ENCODE data around the gene MPRIP. TPM values are rescaled to one million over a fixed set of nuclear protein-coding genes. Genes with fewer than 3 reads are reported as not detected.
"Not testable (repeated sequence)": the region's sequence is repeated elsewhere in the genome, so short reads cannot be mapped to it uniquely, and the experiment has no call there.

The MPRIP gene
- total RNA-seq, 2 experiments from 2014 or later: 132 to 135 TPM

DNA sequence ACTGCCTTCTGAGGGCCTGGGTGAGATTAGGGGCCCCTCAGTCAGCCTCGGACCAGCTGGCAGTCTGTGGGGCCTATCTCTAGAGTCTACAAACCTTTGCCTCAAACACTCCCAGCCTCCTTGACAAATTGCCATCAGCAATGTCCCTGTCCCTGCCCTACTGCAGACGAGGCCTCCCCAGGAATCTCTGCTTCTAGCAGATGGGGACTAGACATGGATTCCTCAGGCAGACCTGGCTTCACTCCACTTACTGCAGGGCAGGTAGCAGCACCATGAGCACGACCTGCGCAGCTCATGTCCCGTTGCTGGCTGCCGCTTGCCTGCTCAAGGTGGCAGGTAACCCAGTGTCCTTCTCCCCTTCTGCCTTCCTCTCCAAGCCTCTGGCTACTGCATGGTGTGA, 114.8 kb downstream of the MPRIP start:
- ChIA-PET CTCF (no interaction called here), POLR2A (no interaction called here)
- no peaks in the 10 kb centered on the region for H3K9me3 Mint-ChIP-seq
- ATAC-seq: no peak
- TF ChIP-seq CTCF (IDR thresholded peaks at IDR 0.05): no peak
- no peak overlapping the region for H3K27ac Mint-ChIP-seq
- H3K36me3 Mint-ChIP-seq (ENCODE audit: low read depth): peaks cover 20% of the 10 kb centered on the region
- no peak overlapping the region for H3K4me3 Mint-ChIP-seq
- intact Hi-C loops (cut with micrococcal nuclease): no loop called here
- H3K27me3 Mint-ChIP-seq: no peaks in the 10 kb centered on the region
- H3K4me1 Mint-ChIP-seq (ENCODE audit: low read depth): peaks cover 15% of the 10 kb centered on the region
- DNase-seq: no peak

DNA sequence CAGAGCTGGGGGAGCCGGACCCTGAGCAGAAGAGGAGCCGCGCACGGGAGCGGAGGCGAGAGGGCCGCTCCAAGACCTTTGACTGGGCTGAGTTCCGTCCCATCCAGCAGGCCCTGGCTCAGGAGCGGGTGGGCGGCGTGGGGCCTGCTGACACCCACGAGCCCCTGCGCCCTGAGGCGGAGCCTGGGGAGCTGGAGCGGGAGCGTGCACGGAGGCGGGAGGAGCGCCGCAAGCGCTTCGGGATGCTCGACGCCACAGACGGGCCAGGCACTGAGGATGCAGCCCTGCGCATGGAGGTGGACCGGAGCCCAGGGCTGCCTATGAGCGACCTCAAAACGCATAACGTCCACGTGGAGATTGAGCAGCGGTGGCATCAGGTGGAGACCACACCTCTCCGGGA, 116.2 kb downstream of the MPRIP start:
- H3K9me3 Mint-ChIP-seq; H3K4me1 Mint-ChIP-seq (ENCODE audit: low read depth); ATAC-seq; intact Hi-C loops (cut with micrococcal nuclease); H3K4me3 Mint-ChIP-seq; H3K27me3 Mint-ChIP-seq; POLR2A ChIA-PET; DNase-seq; H3K27ac Mint-ChIP-seq: not testable (repeated sequence)
- peaks cover 21% of the 10 kb centered on the region for H3K36me3 Mint-ChIP-seq (ENCODE audit: low read depth)
- CTCF ChIA-PET: interaction anchor here (1.5 kb wide), 1 partner anchor 16 kb away, joined by 3 read pairs; no protein-coding TSS in a partner anchor

GRCh38 chr17:17159571-17159970, 117.3 kb downstream of the MPRIP start:
- CTCF ChIA-PET: interaction anchor here (1.3 to 1.5 kb wide), 2 partner anchors 15 to 17 kb away, joined by 3 read pairs; no protein-coding TSS in a partner anchor
- DNase-seq (no peak), ATAC-seq (no peak)
- Mint-ChIP-seq H3K36me3 (ENCODE audit: low read depth) (peaks cover 15% of the 10 kb centered on the region), H3K27ac (no peak overlapping the region), H3K4me1 (ENCODE audit: low read depth) (peaks cover 3% of the 10 kb centered on the region), H3K4me3 (no peak overlapping the region), H3K9me3 (no peaks in the 10 kb centered on the region), H3K27me3 (no peaks in the 10 kb centered on the region)
- POLR2A ChIA-PET: no interaction called here
- TF ChIP-seq CTCF (IDR thresholded peaks at IDR 0.05): no peak
- intact Hi-C loops (cut with micrococcal nuclease): no loop called here

- DNase-seq (no peak), ATAC-seq (no peak)
- intact Hi-C loops (cut with micrococcal nuclease): no loop called here
- Mint-ChIP-seq H3K27me3 (no peaks in the 10 kb centered on the region), H3K36me3 (ENCODE audit: low read depth) (peaks cover 15% of the 10 kb centered on the region), H3K4me3 (no peak overlapping the region), H3K4me1 (ENCODE audit: low read depth) (no peaks in the 10 kb centered on the region), H3K9me3 (no peaks in the 10 kb centered on the region), H3K27ac (no peak overlapping the region)
- POLR2A ChIA-PET: no interaction called here
- CTCF ChIA-PET: no interaction called here
- TF ChIP-seq CTCF (IDR thresholded peaks at IDR 0.05): no peak
Measured at GRCh38 chr17:17161121-17161520, 118.9 kb downstream of the MPRIP start.

DNA sequence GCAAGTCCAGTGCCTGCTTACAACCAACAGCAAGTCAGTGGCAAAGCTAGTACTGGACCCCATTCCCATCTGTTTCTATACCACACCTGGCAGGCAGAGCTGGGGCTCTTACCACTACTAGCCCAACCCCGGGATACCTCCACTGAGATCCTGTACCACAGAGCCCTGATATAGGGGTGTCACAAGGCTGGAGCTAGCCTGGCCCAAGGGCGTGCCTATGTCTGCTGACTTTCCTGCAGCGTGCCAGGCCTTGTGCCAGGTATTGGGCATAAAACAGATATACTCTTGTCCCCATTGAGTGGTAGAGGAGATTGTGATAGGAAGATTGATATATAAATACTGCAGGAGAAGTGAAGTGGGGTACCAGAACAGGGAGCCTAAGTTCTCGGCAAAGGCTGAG, 119.5 kb downstream of the MPRIP start:
- no peak overlapping the region for H3K27ac Mint-ChIP-seq
- peaks cover 13% of the 10 kb centered on the region for H3K36me3 Mint-ChIP-seq (ENCODE audit: low read depth)
- intact Hi-C loops (cut with micrococcal nuclease): no loop called here
- ChIA-PET CTCF (interaction anchor here (0.7 kb wide), 1 partner anchor 20 kb away, joined by 4 read pairs; no protein-coding TSS in a partner anchor), POLR2A (no interaction called here)
- ATAC-seq: no peak
- H3K4me3 Mint-ChIP-seq: no peak overlapping the region
- DNase-seq: no peak
- no peaks in the 10 kb centered on the region for H3K4me1 Mint-ChIP-seq (ENCODE audit: low read depth)
- no peaks in the 10 kb centered on the region for H3K27me3 Mint-ChIP-seq
- no peak for TF ChIP-seq CTCF (IDR thresholded peaks at IDR 0.05)
- no peaks in the 10 kb centered on the region for H3K9me3 Mint-ChIP-seq

DNA sequence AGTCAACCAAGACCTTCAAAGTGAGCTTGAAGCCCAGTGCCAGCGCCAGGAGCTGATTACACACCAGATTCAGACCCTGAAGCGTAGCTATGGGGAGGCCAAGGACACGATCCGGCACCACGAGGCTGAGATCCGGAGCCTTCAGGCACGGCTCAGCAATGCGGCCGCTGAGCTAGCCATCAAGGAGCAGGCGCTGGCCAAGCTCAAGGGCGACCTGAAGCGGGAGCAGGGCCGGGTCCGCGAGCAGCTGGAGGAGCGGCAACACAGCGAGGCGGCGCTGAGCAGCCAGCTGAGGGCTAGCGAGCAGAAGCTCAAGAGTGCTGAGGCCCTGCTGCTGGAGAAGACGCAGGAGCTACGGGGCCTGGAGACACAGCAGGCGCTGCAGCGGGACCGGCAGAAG, 121.9 kb downstream of the MPRIP start:
- no peak for ATAC-seq
- no peak overlapping the region for H3K4me3 Mint-ChIP-seq
- no peaks in the 10 kb centered on the region for H3K4me1 Mint-ChIP-seq (ENCODE audit: low read depth)
- no peak overlapping the region for H3K27ac Mint-ChIP-seq
- no peaks in the 10 kb centered on the region for H3K9me3 Mint-ChIP-seq
- no peak for TF ChIP-seq CTCF (IDR thresholded peaks at IDR 0.05)
- no peak for DNase-seq
- H3K36me3 Mint-ChIP-seq (ENCODE audit: low read depth): peaks cover 17% of the 10 kb centered on the region
- POLR2A ChIA-PET: interaction anchor here (1.4 kb wide), 1 partner anchor 14 kb away, joined by 6 read pairs; no protein-coding TSS in a partner anchor
- intact Hi-C loops (cut with micrococcal nuclease): no loop called here
- CTCF ChIA-PET: interaction anchor here (1.1 to 1.6 kb wide), 4 partner anchors 14 to 449 kb away, joined by 3 to 5 read pairs (median 3); no protein-coding TSS in a partner anchor
- no peaks in the 10 kb centered on the region for H3K27me3 Mint-ChIP-seq

Measured in activated CD8-positive, alpha-beta T cell treated with anti-CD3 and anti-CD28 coated beads for 36 hours (primary cell).